Islet precursor cell (in vitro differentiated cells): ENCODE data around the gene CPLX3.

Experiments used
- DNase-seq: peaks from one replicate; pipeline ENCODE4 v3.0.0-alpha.2; 2018

CPLX3 gene

GRCh38 chr15:74850393-74850792 lies 24.0 kb downstream of the CPLX3 start:
- no peak for DNase-seq

- peak; percentile 74 for DNase-seq
These were observed 25.5 kb downstream of the CPLX3 start for GRCh38 chr15:74851960-74852359.

- no peak for DNase-seq
These were observed 28.1 kb downstream of the CPLX3 start for GRCh38 chr15:74854453-74855022.

GRCh38 chr15:74855857-74856256 lies 29.4 kb downstream of the CPLX3 start:
- no peak for DNase-seq

- DNase-seq = no peak
These were observed 30.1 kb downstream of the CPLX3 start for GRCh38 chr15:74856537-74856936.

- DNase-seq = no peak
These were observed 30.7 kb downstream of the CPLX3 start for GRCh38 chr15:74857082-74857655.

- no peak for DNase-seq
These were observed 31.4 kb downstream of the CPLX3 start for GRCh38 chr15:74857671-74858368.

GRCh38 chr15:74858369-74858740 lies 31.9 kb downstream of the CPLX3 start:
- DNase-seq = no peak

- peak; percentile 70 for DNase-seq
These were observed 37.0 kb downstream of the CPLX3 start for GRCh38 chr15:74863239-74864056.

GRCh38 chr15:74864296-74864695 lies 37.9 kb downstream of the CPLX3 start:
- DNase-seq = no peak

GRCh38 chr15:74865316-74865715 lies 38.9 kb downstream of the CPLX3 start:
- no peak for DNase-seq

GRCh38 chr15:74866090-74866489 lies 39.7 kb downstream of the CPLX3 start:
- peak; percentile 87 for DNase-seq

- DNase-seq = no peak
These were observed 41.1 kb downstream of the CPLX3 start for GRCh38 chr15:74867466-74868038.

GRCh38 chr15:74868059-74868458 lies 41.6 kb downstream of the CPLX3 start:
- DNase-seq = no peak

GRCh38 chr15:74869372-74869725 lies 42.9 kb downstream of the CPLX3 start:
- no peak for DNase-seq

- DNase-seq = peak; percentile 71
These were observed 43.4 kb downstream of the CPLX3 start for GRCh38 chr15:74869726-74870407.

- DNase-seq = peak; percentile 83
These were observed 44.2 kb downstream of the CPLX3 start for GRCh38 chr15:74870436-74871215.

GRCh38 chr15:74872702-74873035 lies 46.2 kb downstream of the CPLX3 start:
- DNase-seq = no peak

- peak; percentile 98 for DNase-seq
These were observed 46.8 kb downstream of the CPLX3 start, which contains the start of gene SCAMP2 for GRCh38 chr15:74873036-74873755. Gene SCAMP2 (minus strand): TSS chr15:74873365. CDS start chr15:74873255, 110 bp downstream.

GRCh38 chr15:74873756-74874424 lies 47.5 kb downstream of the CPLX3 start:
- DNase-seq = no peak

- DNase-seq = no peak
These were observed 51.8 kb downstream of the CPLX3 start for GRCh38 chr15:74878273-74878672.
